Measurements from ENCODE around the gene TIGD7. TPM values are rescaled to one million over a fixed set of nuclear protein-coding genes. Genes with fewer than 3 reads are reported as not detected.

The TIGD7 gene
- total RNA-seq, 4 donors from 2014 or later = 1.9 to 6.9 (median 3.0) TPM

DNA sequence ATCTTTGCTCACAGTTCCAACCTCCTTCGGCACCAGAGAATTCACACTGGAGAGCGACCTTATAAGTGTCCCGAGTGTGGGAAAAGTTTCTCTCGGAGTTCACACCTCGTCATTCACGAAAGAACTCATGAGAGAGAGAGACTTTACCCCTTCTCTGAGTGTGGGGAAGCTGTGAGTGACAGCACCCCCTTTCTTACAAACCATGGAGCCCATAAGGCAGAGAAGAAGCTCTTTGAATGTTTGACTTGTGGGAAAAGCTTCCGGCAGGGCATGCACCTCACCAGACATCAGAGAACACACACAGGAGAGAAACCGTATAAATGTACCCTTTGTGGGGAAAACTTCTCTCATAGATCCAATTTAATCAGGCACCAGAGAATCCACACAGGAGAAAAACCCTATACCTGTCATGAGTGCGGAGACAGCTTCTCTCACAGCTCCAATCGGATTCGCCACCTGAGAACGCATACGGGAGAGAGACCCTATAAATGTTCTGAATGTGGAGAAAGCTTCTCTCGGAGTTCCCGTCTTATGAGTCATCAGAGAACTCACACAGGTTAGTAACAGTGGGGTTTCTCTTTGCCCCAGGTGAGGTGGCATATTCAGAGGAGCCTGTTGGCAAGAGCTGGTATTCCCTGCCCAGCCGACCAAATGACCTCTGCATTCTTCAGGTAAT is 15.1 kb downstream of the TIGD7 start:
- no peak overlapping the region for H3K4me3 ChIP-seq (ENCODE audit: low read depth, poor library complexity, severe bottlenecking)
- WGBS, 2 donors = 95 to 99% methylated on average over 16 of the region's 16 CpGs
- no peak for TF ChIP-seq POLR2A (IDR thresholded peaks at IDR 0.05)
- TF ChIP-seq, protein P1, sequence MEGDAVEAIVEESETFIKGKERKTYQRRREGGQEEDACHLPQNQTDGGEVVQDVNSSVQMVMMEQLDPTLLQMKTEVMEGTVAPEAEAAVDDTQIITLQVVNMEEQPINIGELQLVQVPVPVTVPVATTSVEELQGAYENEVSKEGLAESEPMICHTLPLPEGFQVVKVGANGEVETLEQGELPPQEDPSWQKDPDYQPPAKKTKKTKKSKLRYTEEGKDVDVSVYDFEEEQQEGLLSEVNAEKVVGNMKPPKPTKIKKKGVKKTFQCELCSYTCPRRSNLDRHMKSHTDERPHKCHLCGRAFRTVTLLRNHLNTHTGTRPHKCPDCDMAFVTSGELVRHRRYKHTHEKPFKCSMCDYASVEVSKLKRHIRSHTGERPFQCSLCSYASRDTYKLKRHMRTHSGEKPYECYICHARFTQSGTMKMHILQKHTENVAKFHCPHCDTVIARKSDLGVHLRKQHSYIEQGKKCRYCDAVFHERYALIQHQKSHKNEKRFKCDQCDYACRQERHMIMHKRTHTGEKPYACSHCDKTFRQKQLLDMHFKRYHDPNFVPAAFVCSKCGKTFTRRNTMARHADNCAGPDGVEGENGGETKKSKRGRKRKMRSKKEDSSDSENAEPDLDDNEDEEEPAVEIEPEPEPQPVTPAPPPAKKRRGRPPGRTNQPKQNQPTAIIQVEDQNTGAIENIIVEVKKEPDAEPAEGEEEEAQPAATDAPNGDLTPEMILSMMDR (IDR thresholded peaks at IDR 0.05) = no peak
- no peak for DNase-seq (ENCODE audit: low spot score in 2 of 2)
- intact Hi-C loops (cut with DNase I; ENCODE audit: low total_unique reads) = no loop called here

DNA sequence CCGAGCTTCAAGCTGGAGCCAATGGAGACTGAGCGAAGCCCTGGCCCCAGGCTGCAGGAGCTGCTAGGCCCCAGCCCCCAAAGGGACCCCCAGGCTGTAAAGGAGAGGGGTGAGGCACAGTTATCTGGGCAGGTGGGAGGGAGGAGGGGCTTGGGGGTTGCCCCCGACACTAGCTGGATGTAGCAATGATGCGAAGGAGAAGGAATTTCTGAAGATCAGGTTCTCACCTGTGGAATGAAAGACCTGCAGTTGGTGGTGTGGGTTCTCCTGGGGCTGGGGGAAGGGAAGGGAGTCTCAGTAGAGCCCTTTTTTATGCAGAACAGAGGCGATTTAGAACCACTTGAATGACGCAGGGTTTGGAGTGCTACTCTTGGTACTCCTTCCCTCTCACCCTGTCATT is 20.1 kb downstream of the TIGD7 start:
- intact Hi-C loops (cut with DNase I; ENCODE audit: low total_unique reads) = no loop called here

DNA sequence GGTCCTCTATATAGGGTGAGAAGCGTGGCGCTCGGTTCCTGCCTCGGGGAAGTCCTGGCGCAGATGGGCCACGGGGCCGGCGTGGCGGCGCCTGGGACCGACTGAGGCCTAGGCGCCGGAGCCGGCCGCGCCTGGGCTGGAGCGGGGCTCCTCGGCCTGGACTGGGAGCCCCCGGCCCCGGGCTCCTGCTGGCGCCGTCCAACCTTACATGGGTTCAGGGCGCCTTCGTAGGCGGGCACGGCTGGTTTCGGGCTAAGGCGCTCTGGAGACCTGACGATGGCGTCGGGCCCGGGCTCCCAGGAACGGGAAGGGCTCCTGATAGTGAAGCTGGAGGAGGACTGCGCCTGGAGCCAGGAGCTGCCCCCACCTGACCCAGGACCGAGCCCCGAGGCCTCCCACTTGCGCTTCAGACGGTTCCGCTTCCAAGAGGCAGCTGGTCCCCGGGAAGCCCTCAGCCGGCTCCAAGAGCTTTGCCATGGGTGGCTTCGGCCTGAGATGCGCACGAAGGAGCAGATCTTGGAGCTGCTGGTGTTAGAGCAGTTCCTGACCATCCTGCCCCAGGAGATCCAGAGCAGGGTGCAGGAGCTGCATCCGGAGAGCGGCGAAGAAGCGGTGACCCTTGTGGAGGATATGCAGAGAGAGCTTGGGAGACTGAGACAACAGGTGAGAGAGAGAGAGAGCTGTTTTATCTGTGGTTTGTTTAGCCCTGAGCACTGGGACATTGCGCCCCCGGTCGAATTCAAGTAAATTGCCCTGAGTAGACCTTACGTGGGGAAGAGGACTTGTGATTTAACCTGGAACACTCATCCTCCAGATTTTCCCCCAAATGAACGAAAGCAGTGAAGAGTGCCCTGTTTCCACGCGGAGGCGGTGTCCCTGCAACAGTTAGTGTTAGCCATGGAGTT is 21.4 kb downstream of the TIGD7 start:
- intact Hi-C loops (cut with DNase I; ENCODE audit: low total_unique reads) = no loop called here
- DNase-seq (ENCODE audit: low spot score in 2 of 2) = peak in 1 of 2 donors; percentile 31
- peak overlapping the region; percentile 94 for H3K4me3 ChIP-seq (ENCODE audit: low read depth, poor library complexity, severe bottlenecking)
- TF ChIP-seq, protein P1 (IDR thresholded peaks at IDR 0.05) = no peak
- TF ChIP-seq POLR2A (IDR thresholded peaks at IDR 0.05) = no peak
- WGBS, 2 donors = 12 to 14% methylated on average over 23 to 30 of the region's 56 CpGs

More for the DNA sequence above, 20.1 kb downstream of the TIGD7 start:
- TF ChIP-seq, protein P1 (IDR thresholded peaks at IDR 0.05) = no peak
- no peak for TF ChIP-seq POLR2A (IDR thresholded peaks at IDR 0.05)
- 81 to 86% methylated on average over 6 of the region's 6 CpGs for WGBS, 2 donors
- no peak overlapping the region for H3K4me3 ChIP-seq (ENCODE audit: low read depth, poor library complexity, severe bottlenecking)
- no peak for DNase-seq (ENCODE audit: low spot score in 2 of 2)

DNA sequence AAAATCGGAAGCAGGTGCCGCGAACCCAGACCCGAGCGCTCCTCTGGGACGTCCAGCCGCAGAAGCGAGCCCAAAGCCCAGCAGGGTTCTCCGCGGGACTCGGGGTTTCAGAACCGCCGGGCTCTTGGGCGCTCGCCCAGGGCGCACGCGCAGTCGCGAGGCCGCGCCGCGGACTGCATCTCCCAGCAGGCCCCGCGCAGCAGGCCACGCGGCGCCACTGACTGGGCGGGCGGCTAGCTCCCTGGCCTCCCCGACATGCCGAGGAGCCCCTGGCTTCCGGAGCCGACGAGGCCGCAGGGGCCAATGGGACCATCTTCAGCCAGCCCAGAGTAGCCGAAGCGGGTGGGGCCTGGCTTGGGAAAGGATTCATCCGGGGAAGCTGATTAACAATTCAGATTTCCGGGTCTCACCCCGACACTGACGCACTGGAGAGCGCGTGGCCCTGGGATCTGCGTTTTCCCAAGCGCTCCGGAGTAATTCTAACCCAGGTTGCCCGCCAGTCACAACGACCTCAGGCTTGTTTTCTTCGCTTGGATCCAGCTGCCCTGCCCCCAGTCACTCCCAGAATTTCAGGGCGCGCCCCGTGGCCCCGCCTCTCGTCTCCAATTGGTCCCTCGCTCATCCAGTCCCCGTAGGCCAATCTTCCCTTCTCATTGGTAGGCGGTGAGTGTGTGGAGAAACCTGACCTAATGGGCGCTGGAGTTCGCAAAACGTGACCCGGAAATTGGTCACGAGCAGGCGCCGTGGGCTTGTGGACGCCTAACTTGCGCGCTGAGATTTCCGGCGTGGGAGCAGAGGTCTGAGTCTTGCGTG is 22.3 kb downstream of the TIGD7 start, which contains the start of gene ZNF263:
Gene ZNF263 (plus strand): TSS at position 762 of the 813 bp plus-strand sequence. CDS start 328 bp downstream, outside the sequence.
- WGBS, 2 donors = 0 to 1% methylated on average over 40 to 71 of the region's 72 CpGs
- intact Hi-C loops (cut with DNase I; ENCODE audit: low total_unique reads) = no loop called here
- TF ChIP-seq, protein P1 (IDR thresholded peaks at IDR 0.05) = no peak
- peak in 1 of 2 donors; percentile 67 for TF ChIP-seq POLR2A (IDR thresholded peaks at IDR 0.05)
- H3K4me3 ChIP-seq (ENCODE audit: low read depth, poor library complexity, severe bottlenecking) = peak within 1 kb of the TSS; percentile 94
- peak; percentile 97 to 99 for DNase-seq (ENCODE audit: low spot score in 2 of 2)

DNA sequence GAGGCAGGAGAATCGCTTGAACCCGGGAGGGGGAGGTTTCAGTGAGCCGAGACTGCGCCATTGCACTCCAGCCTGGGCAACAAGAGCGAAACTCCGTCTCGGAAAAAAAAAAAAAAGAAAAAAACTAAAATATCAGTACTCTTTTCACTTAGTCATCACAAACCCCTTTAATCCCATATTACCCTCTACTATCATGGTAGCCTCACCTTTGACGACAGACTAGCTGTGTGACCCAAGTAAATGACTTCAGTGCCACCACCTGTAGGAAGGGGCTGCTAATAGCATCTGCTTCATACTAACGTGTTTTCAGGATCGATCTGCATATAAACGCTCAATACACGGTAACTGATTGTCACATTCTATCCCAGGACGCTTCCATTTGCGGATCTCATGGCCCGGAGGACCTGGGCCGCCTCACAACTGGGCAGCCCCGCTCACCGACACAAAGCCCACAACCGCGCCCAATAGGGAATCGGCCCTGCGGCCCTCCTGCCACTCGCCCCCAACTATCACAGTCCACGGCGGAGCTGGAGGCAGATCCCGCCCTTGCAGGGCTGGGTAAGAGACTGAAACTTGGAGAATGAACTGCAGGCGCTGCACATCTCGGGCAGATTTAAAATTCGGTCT is 23.0 kb downstream of the TIGD7 start:
- intact Hi-C loops (cut with DNase I; ENCODE audit: low total_unique reads) = no loop called here
- TF ChIP-seq, protein P1 (IDR thresholded peaks at IDR 0.05) = no peak
- H3K4me3 ChIP-seq (ENCODE audit: low read depth, poor library complexity, severe bottlenecking) = peak overlapping the region; percentile 68
- WGBS, 2 donors = 13 to 18% methylated on average over 26 to 27 of the region's 29 CpGs
- DNase-seq (ENCODE audit: low spot score in 2 of 2) = peak in 1 of 2 donors; percentile 27

Data from lower leg skin (tissue), 4 donors.